Testis (tissue), 2 donors: ENCODE data around the gene ZNF597.

Experiments used
- POLR2A ChIP-seq: fragments of 450-650 bp; IDR thresholded peaks from one replicate; pipeline ENCODE4 v1.6.1; 2017; ENCODE audit warnings: antibody characterized with exemption, mild to moderate bottlenecking, moderate library complexity
- TF ChIP-seq, protein P1 (sequence below), 3 experiments: fragments of 450-650 bp in 2 of 3; fragments of 200-600 bp in 1 of 3; sonication (generic) in 1 of 3; IDR thresholded peaks; one replicate each; pipeline ENCODE4 v1.5.1; 2016 to 2019; ENCODE audit warnings: antibody characterized with exemption in 3 of 3, mild to moderate bottlenecking in 2 of 3, moderate library complexity in 1 of 3

DNA sequence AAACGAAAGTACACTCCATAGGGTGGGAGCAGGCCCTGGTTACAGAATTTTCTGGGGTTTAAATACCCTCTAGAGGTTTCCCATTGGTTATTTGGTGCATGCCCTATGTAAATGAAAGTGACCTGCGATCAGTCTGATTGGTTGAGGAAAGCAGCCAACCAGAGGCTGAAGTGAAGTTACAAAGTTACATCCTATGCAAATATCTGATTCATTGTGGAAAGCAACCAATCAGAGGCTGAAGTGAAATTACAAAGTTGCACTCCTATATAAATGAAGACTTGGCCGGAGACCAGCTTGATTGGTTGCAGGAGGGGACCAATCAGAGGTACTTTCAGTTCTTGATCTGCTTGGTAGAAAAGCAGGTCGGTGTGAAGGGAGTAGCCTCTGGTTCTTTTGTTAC is 24.6 kb upstream of the ZNF597 start:
- TF ChIP-seq, protein P1, sequence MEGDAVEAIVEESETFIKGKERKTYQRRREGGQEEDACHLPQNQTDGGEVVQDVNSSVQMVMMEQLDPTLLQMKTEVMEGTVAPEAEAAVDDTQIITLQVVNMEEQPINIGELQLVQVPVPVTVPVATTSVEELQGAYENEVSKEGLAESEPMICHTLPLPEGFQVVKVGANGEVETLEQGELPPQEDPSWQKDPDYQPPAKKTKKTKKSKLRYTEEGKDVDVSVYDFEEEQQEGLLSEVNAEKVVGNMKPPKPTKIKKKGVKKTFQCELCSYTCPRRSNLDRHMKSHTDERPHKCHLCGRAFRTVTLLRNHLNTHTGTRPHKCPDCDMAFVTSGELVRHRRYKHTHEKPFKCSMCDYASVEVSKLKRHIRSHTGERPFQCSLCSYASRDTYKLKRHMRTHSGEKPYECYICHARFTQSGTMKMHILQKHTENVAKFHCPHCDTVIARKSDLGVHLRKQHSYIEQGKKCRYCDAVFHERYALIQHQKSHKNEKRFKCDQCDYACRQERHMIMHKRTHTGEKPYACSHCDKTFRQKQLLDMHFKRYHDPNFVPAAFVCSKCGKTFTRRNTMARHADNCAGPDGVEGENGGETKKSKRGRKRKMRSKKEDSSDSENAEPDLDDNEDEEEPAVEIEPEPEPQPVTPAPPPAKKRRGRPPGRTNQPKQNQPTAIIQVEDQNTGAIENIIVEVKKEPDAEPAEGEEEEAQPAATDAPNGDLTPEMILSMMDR (IDR thresholded peaks at IDR 0.05), result no peak
- TF ChIP-seq POLR2A, result no peak
